ENCODE results near the gene UBXN6.

DNA sequence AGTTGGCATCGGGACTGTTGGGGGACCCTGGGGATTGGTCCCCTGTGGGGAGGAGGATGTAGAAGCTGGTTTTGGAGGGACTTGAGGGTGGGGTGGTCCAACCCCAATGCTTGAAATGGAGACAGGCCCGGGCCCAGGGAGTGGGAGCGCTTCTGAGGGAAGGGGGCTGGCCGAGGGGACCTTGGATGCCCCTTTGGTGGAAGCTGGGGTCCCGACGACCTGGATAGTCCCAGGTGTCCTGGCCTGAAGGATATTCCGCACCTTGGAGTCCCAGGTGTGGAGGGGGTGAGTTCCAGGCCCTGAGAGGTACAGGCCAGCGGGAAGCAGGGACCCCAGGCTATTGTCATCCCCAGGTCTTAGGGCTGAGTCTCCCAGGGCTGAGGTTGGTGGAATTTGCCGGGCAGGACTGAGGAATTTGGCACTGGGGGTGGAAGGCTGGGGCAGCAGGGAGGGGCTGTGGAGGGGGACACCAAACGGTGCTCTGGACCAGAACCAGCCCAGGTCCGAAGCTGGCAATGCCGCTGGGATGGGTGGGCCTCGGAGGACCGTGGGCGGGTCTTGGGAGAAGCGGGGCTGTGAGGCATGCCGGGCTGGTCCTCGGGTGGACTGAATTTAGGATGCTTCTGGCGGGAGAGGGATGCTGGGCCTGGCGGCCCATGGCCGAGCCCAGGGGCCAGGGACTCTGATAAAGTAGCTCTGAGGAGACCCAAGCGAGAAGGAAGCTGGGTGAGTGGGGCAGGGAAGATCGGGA, 16.3 kb upstream of the UBXN6 start:
- no peak for TF ChIP-seq POLR2A (IDR thresholded peaks at IDR 0.05)
- TF ChIP-seq, protein P1, sequence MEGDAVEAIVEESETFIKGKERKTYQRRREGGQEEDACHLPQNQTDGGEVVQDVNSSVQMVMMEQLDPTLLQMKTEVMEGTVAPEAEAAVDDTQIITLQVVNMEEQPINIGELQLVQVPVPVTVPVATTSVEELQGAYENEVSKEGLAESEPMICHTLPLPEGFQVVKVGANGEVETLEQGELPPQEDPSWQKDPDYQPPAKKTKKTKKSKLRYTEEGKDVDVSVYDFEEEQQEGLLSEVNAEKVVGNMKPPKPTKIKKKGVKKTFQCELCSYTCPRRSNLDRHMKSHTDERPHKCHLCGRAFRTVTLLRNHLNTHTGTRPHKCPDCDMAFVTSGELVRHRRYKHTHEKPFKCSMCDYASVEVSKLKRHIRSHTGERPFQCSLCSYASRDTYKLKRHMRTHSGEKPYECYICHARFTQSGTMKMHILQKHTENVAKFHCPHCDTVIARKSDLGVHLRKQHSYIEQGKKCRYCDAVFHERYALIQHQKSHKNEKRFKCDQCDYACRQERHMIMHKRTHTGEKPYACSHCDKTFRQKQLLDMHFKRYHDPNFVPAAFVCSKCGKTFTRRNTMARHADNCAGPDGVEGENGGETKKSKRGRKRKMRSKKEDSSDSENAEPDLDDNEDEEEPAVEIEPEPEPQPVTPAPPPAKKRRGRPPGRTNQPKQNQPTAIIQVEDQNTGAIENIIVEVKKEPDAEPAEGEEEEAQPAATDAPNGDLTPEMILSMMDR (IDR thresholded peaks at IDR 0.05), result no peak

All from prostate gland (tissue), 2 donors.